Neuronal stem cell (in vitro differentiated cells): ENCODE measurements around the gene KRTAP5-6.

Experiments
- DNase-seq: peaks from one replicate; pipeline ENCODE4 v3.0.0-alpha.2; 2013; ENCODE audit warnings: low spot score
- H2AFZ ChIP-seq: one replicate; pipeline ENCODE4 v1.6.1; 2013; ENCODE audit warnings: mild to moderate bottlenecking, low read length, inconsistent platforms
- H2AK5ac ChIP-seq: 2 replicates; pipeline ENCODE4 v1.6.1; 2013; ENCODE audit warnings: low read depth, mild to moderate bottlenecking, inconsistent platforms, low read length, moderate library complexity, mixed read lengths
- H2BK120ac ChIP-seq: 2 replicates; pipeline ENCODE4 v1.6.1; 2013; ENCODE audit warnings: low read depth, mild to moderate bottlenecking, inconsistent platforms, low read length, moderate library complexity, mixed read lengths
- H2BK12ac ChIP-seq: one replicate; pipeline ENCODE4 v1.6.1; 2013; ENCODE audit warnings: low read length, inconsistent platforms
- H2BK15ac ChIP-seq: 2 replicates; pipeline ENCODE4 v1.6.1; 2013; ENCODE audit warnings: mild to moderate bottlenecking, low read length, inconsistent platforms, mixed read lengths
- H2BK5ac ChIP-seq: one replicate; pipeline ENCODE4 v1.6.1; 2013; ENCODE audit warnings: inconsistent platforms, mild to moderate bottlenecking, low read length, moderate library complexity
- H3K14ac ChIP-seq: one replicate; pipeline ENCODE4 v1.6.1; 2013; ENCODE audit warnings: low read length, inconsistent platforms
- H3K18ac ChIP-seq: 2 replicates; pipeline ENCODE4 v1.6.1; 2013; ENCODE audit warnings: low read length, inconsistent platforms
- H3K23ac ChIP-seq: 2 replicates; pipeline ENCODE4 v1.6.1; 2013; ENCODE audit warnings: low read depth, mild to moderate bottlenecking, mixed read lengths, low read length, inconsistent platforms; ENCODE audit not compliant: poor library complexity
- H3K27ac ChIP-seq: replicated peaks from 3 replicates; pipeline ENCODE4 v1.5.1; 2013; ENCODE audit warnings: low read length, inconsistent platforms
- H3K27me3 ChIP-seq, 3 experiments: 2 replicates each; pipeline ENCODE4 v1.6.1; 2013; ENCODE audit warnings: low read length in 3 of 3, mild to moderate bottlenecking in 2 of 3, inconsistent platforms in 1 of 3, low read depth in 1 of 3, mixed read lengths in 1 of 3, moderate library complexity in 1 of 3; ENCODE audit not compliant: control insufficient read depth in 3 of 3, insufficient read depth in 3 of 3
- H3K36me3 ChIP-seq, 2 donors: replicated peaks in 1 of 2; 2 replicates each; pipeline ENCODE4 v1.6.1; 2013; ENCODE audit warnings: low read length in 2 of 2; ENCODE audit not compliant: control insufficient read depth in 2 of 2, insufficient read depth in 2 of 2
- H3K4ac ChIP-seq: 2 replicates; pipeline ENCODE4 v1.6.1; 2013; ENCODE audit warnings: inconsistent platforms, mild to moderate bottlenecking, low read length, moderate library complexity
- H3K4me1 ChIP-seq, 2 donors: 1 replicate in 1 of 2; 2 replicates in 1 of 2; pipeline ENCODE4 v1.6.1; 2013; ENCODE audit warnings: low read length in 2 of 2, low read depth in 1 of 2; ENCODE audit not compliant: control insufficient read depth in 2 of 2, insufficient read depth in 1 of 2
- H3K4me2 ChIP-seq: one replicate; pipeline ENCODE4 v1.6.1; 2013; ENCODE audit warnings: mild to moderate bottlenecking, low read length, inconsistent platforms; ENCODE audit not compliant: insufficient read depth, poor library complexity, severe bottlenecking
- H3K4me3 ChIP-seq, 2 donors: 2 replicates each; pipeline ENCODE4 v1.5.1; 2013; ENCODE audit warnings: low read length in 2 of 2, mild to moderate bottlenecking in 2 of 2, inconsistent platforms in 1 of 2, moderate library complexity in 1 of 2
- H3K79me1 ChIP-seq: one replicate; pipeline ENCODE4 v1.6.1; 2013; ENCODE audit warnings: low read depth, mild to moderate bottlenecking, inconsistent platforms, low read length, moderate library complexity
- H3K9ac ChIP-seq: one replicate; pipeline ENCODE4 v1.6.1; 2013; ENCODE audit warnings: mild to moderate bottlenecking, low read depth, low read length, inconsistent platforms; ENCODE audit not compliant: poor library complexity
- H3K9me3 ChIP-seq, 2 donors: replicated peaks in 1 of 2; 2 replicates each; pipeline versions ENCODE3 to v1.6.1; 2013; ENCODE audit warnings: low read length in 2 of 2, mild to moderate bottlenecking in 2 of 2, inconsistent platforms in 1 of 2, low read depth in 1 of 2, mixed read lengths in 1 of 2, moderate library complexity in 1 of 2; ENCODE audit not compliant: control insufficient read depth in 2 of 2, insufficient read depth in 1 of 2
- H4K8ac ChIP-seq: one replicate; pipeline ENCODE4 v1.6.1; 2013; ENCODE audit warnings: low read depth, mild to moderate bottlenecking, inconsistent platforms, low read length, moderate library complexity
- H4K91ac ChIP-seq: one replicate; pipeline ENCODE4 v1.6.1; 2013; ENCODE audit warnings: low read length, low read depth, mild to moderate bottlenecking, inconsistent platforms; ENCODE audit not compliant: poor library complexity
- WGBS, 2 donors: extraction: QIAGEN DNeasy Blood & Tissue Kit; methylation state at CpG; one replicate each; pipeline ENCODE4 v1.1.7; 2013; ENCODE audit warnings: missing lambda C conversion rate in 2 of 2, mixed read lengths in 1 of 2; ENCODE audit not compliant: insufficient read length in 2 of 2, insufficient replicate concordance in 1 of 2; ENCODE audit errors: extremely low coverage in 2 of 2; 5-methylcytosine and 5-hydroxymethylcytosine counted together

KRTAP5-6 gene

GRCh38 chr11:1652442-1652770 lies 44.6 kb upstream of the KRTAP5-6 start:
- Histone ChIP-seq H4K91ac (no peak overlapping the region), H3K4me2 (no peak overlapping the region), H3K4me3 (no peak overlapping the region), H2BK15ac (peak overlapping the region; percentile 5), H3K9ac (no peak overlapping the region), H3K27me3 (peaks cover 0 to 55% (median 2%) of the 10 kb centered on the region in 3 experiments), H3K27ac (no peak overlapping the region), H2BK120ac (no peak overlapping the region), H3K79me1 (no peaks in the 10 kb centered on the region), H3K36me3 (no peaks in the 10 kb centered on the region), H3K4ac (no peak overlapping the region), H2AFZ (peak overlapping the region; percentile 90), H3K4me1 (peaks cover 0 to 7% of the 10 kb centered on the region in 2 donors), H4K8ac (no peak overlapping the region), H3K23ac (no peak overlapping the region), H3K14ac (no peak overlapping the region), H2BK12ac (peak overlapping the region; percentile 3), H3K18ac (peak overlapping the region; percentile 29), H2AK5ac (peak overlapping the region; percentile 92), H2BK5ac (no peak overlapping the region), H3K9me3 (no peaks in the 10 kb centered on the region)
- DNase-seq, result no peak
- no CpG with 5 or more reads among the region's 20 CpGs for WGBS, 2 donors

DNA sequence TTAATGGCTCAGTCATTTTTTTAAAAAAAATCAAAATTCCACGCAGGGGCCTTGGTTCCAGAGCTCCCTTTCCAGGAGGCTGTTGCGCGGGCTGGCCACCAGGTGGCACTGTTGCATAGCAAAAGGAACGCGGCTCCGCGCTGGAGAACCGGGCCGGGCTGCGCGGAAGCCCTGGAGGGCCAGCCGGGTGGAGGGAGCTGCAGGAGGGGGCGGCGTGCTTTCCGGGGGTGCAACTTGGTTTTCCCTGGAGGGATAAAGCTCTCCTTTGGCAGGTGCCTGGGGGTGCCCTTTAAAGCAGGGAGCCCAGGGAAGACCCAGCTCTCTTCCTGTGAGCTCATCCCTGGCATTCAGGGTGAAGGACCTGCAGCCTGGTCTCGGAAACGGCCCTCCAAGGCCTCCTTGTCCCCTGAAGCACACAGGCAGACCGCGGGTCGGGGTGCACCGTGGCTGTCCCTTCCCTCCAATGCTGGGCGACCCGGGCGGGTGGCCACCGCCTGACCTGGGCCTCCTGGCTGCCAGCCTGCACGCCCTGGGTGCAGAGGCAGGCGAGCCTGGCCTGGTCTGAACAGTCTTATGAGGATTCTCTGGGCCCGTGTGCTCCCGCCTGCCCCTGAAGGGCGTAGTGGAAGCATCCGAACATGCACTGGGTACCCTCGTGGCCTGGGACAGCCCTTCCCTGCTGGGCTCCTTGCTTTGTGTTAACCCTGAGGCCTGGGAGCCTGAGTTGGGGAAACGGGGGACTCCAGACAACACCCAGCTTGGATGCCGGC lies 44.0 kb upstream of the KRTAP5-6 start:
- no peak overlapping the region for H3K4me3 ChIP-seq
- WGBS, 2 donors, result no CpG with 5 or more reads among the region's 34 CpGs
- H3K18ac ChIP-seq, result peak overlapping the region; percentile 86
- H3K9me3 ChIP-seq, result no peaks in the 10 kb centered on the region
- H2BK15ac ChIP-seq, result peak overlapping the region; percentile 99
- no peak overlapping the region for H3K14ac ChIP-seq
- DNase-seq, result peak; percentile 78
- H3K4me2 ChIP-seq, result no peak overlapping the region
- no peaks in the 10 kb centered on the region for H3K79me1 ChIP-seq
- H2AFZ ChIP-seq, result peak overlapping the region; percentile 90
- no peak overlapping the region for H3K9ac ChIP-seq
- no peak overlapping the region for H4K8ac ChIP-seq
- H3K36me3 ChIP-seq, result no peaks in the 10 kb centered on the region
- H2BK5ac ChIP-seq, result no peak overlapping the region
- H3K27ac ChIP-seq, result no peak overlapping the region
- H4K91ac ChIP-seq, result no peak overlapping the region
- no peak overlapping the region for H3K4ac ChIP-seq
- peaks cover 0 to 55% (median 2%) of the 10 kb centered on the region in 3 experiments for H3K27me3 ChIP-seq
- H2BK120ac ChIP-seq, result no peak overlapping the region
- no peak overlapping the region for H2BK12ac ChIP-seq
- H3K23ac ChIP-seq, result no peak overlapping the region
- peaks cover 0 to 7% of the 10 kb centered on the region in 2 donors for H3K4me1 ChIP-seq
- peak overlapping the region; percentile 92 for H2AK5ac ChIP-seq

- DNase-seq, result no peak
Observed at GRCh38 chr11:1653541-1654387, 43.2 kb upstream of the KRTAP5-6 start.

More at GRCh38 chr11:1653541-1654387, 43.2 kb upstream of the KRTAP5-6 start:
- Histone ChIP-seq H2BK15ac (peak overlapping the region; percentile 99), H3K9ac (no peak overlapping the region), H3K36me3 (no peaks in the 10 kb centered on the region), H2AK5ac (peak overlapping the region; percentile 59), H2BK120ac (no peak overlapping the region), H3K23ac (no peak overlapping the region), H2AFZ (peak overlapping the region; percentile 90), H3K79me1 (no peaks in the 10 kb centered on the region), H3K27me3 (peaks cover 0 to 57% (median 2%) of the 10 kb centered on the region in 3 experiments), H2BK5ac (peak overlapping the region; percentile 32), H3K4ac (no peak overlapping the region), H3K4me2 (no peak overlapping the region), H4K8ac (no peak overlapping the region), H4K91ac (no peak overlapping the region), H3K4me1 (peaks cover 0 to 7% of the 10 kb centered on the region in 2 donors), H3K14ac (no peak overlapping the region), H3K18ac (peak overlapping the region; percentile 86), H3K4me3 (no peak overlapping the region), H3K9me3 (no peaks in the 10 kb centered on the region), H3K27ac (no peak overlapping the region), H2BK12ac (no peak overlapping the region)
- WGBS, 2 donors, result no CpG with 5 or more reads among the region's 14 CpGs
